ENCODE results near the gene JAZF1. TPM values are rescaled to one million over a fixed set of nuclear protein-coding genes. Genes with fewer than 3 reads are reported as not detected.

Gene JAZF1
- total and polyA plus RNA-seq, 2 of the 4 experiments (the other 2 are of a cell fraction): 8.4 to 10.5 TPM

DNA sequence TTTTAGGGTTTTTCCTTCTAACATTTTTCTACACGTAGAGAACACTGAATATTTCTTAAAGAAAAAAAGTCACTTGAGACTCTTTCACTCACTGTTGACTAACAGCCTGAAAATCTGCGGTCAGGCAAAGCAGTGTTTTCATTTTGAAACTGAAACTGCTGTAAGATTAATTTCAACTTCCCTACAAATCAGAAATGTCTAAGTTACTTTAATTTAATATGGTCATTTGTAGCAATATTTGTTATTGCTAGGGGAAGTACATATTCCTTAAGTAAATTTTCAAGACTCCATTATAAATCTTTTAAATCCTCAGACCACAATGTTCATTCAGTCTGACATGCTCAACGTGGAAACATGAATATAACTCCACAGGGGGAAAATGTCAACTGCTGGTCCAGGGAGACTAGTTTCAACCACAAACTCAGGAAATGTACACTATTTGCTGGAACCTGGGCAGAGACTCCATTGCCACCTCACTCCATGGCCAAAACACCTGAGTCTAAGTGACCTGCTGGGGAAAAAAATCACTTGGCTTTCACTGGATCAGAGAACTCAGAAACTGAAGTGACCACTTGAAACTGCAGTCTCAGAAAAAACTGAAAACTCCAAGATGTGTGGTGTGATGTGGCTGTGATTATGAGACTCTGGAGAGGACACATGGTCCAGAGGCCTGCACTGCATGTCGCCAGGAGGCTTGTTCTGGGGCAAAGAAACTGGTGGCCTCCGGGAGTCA lies 279.4 kb downstream of the JAZF1 start (continued):
- no peak for TF ChIP-seq CEBPB (IDR thresholded peaks at IDR 0.05; ENCODE audit: low read depth, low read length)

DNA sequence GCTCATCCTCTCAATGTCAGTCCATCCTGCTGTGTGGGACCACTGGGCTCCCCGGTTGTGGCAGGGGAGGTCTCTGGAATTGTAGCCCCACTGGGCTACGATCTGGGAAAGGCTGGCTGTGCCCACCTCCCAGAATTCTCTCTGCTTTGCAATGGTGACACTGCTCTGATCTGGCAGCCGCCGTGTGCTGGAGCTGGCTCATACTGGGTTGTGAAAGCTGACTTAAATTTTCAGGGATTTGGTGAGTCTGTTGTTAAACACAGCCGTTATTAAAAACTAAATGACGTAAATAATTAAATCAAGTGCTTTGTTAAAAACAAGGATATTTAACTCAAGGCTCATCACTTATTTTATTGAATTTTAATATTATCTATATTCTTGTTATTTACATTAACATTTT lies 280.6 kb downstream of the JAZF1 start:
- H3K9me3 ChIP-seq (ENCODE audit: control insufficient read depth, insufficient read depth, low read length): no peaks in the 10 kb centered on the region
- H2BK5ac ChIP-seq (ENCODE audit: low read depth, low read length, poor library complexity, severe bottlenecking): no peak overlapping the region
- no peak overlapping the region for H3K4me3 ChIP-seq (ENCODE audit: insufficient read depth, low read depth, low read length)
- no peak overlapping the region for H3K56ac ChIP-seq (ENCODE audit: extremely low read depth, insufficient read depth, low read length)
- H3K23ac ChIP-seq (ENCODE audit: low read depth, low read length): no peak overlapping the region
- no peak overlapping the region for H4K91ac ChIP-seq (ENCODE audit: insufficient read depth, low read depth, low read length)
- peaks cover 21 to 50% of the 10 kb centered on the region in 2 experiments for H3K79me1 ChIP-seq (ENCODE audit: low read depth in 1 of 2, low read length in 2 of 2)
- WGBS, 2 experiments (ENCODE audit: extremely low coverage in 2 of 2, insufficient read length in 1 of 2): no CpG with 5 or more reads among the region's 6 CpGs
- no peak overlapping the region for H2BK15ac ChIP-seq (ENCODE audit: low read depth, low read length)
- no peak overlapping the region for H4K5ac ChIP-seq (ENCODE audit: low read depth, low read length)
- H4K8ac ChIP-seq (ENCODE audit: low read depth in 2 of 2, low read length in 2 of 2): no peak overlapping the region
- H2BK120ac ChIP-seq (ENCODE audit: low read depth, low read length): no peak overlapping the region
- H2AFZ ChIP-seq (replicated peaks; ENCODE audit: low read length, poor library complexity): no peak overlapping the region
- no peak overlapping the region; the same call in 1 of the 2 replicates for H2AK5ac ChIP-seq (ENCODE audit: low read depth, low read length)
- no peak overlapping the region for H2BK20ac ChIP-seq (ENCODE audit: low read depth, low read length)
- no peaks in the 10 kb centered on the region for H3K27me3 ChIP-seq (ENCODE audit: control insufficient read depth, insufficient read depth, low read length)
- no peak overlapping the region for H3K27ac ChIP-seq (ENCODE audit: insufficient read depth, low read length)
- intact Hi-C loops (cut with micrococcal nuclease): no loop called here
- H4K20me1 ChIP-seq (ENCODE audit: insufficient read depth, low read length): peaks cover 16% of the 10 kb centered on the region; the same call in 1 of the 2 replicates
- ChIA-PET CTCF (no interaction called here), POLR2A (ENCODE audit: unreplicated experiment) (no interaction called here)
- peaks cover 12% of the 10 kb centered on the region for H3K4me1 ChIP-seq (ENCODE audit: control insufficient read depth, insufficient read depth, low read length)
- no peak overlapping the region for H3K9ac ChIP-seq (ENCODE audit: low read depth, low read length)
- H2AK9ac ChIP-seq (replicated peaks; ENCODE audit: low read depth, low read length, poor library complexity): peak overlapping the region; percentile 28
- no peak overlapping the region for H3K18ac ChIP-seq (ENCODE audit: low read depth, low read length)
- in situ Hi-C loops (cut with MboI; ENCODE audit: low sequenced_read_pairs): no loop called here
- no peak overlapping the region for H3K14ac ChIP-seq (replicated peaks; ENCODE audit: low read depth, low read length)
- TF ChIP-seq RAD21 (IDR thresholded peaks at IDR 0.05; ENCODE audit: low read length): no peak
- peaks cover 21% of the 10 kb centered on the region for H3K9me1 ChIP-seq (ENCODE audit: insufficient read depth, low read length)
- no peak for DNase-seq
- dilution Hi-C loops (cut with HindIII; ENCODE audit: low sequenced_read_pairs, unreplicated experiment): no loop called here
- no TSS peak for BruUV-seq (replicated peaks)
- no peak overlapping the region for H3K4me2 ChIP-seq (ENCODE audit: low read depth, low read length)
- no peak overlapping the region for H3K4ac ChIP-seq (ENCODE audit: low read depth, low read length)
- ATAC-seq (ENCODE audit: low read depth): no peak
- no peaks in the 10 kb centered on the region for H3K36me3 ChIP-seq (ENCODE audit: control insufficient read depth, insufficient read depth, low read length)

Measured in IMR-90 (cell line).